Measurements from ENCODE around the gene CMTR1.

- TF ChIP-seq CTCF (conservative IDR thresholded peaks at IDR 0.05; ENCODE audit: low read length), result no peak
- TF ChIP-seq EZH2phosphoT487 (IDR thresholded peaks at IDR 0.05; ENCODE audit: borderline replicate concordance, low read depth, low read length), result no peak
Observed at GRCh38 chr6:37513576-37513975, 80.6 kb downstream of the CMTR1 start.
